ENCODE results near the gene BCAS1. TPM values are rescaled to one million over a fixed set of nuclear protein-coding genes. Genes with fewer than 3 reads are reported as not detected.

The BCAS1 gene
- total RNA-seq, 1 experiment from 2014 or later, result 1.2 TPM

DNA sequence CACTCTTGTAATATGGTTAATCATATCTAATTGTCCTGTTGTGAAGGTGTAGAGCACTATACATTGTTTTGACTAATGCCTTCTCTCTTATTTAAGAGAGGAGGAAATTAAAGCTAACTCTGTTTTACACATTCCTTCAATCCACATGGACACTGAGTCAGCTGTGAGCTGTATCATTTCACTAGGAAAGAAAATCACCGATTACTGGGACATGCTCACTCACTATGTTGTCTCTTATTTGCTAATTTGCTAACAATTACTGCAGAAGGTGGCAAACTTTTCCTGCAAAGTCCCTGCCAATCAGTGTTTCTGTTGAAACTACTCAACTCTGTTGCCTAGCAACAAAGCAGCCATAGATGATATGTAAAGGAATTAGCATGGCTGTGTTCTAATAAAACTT is 98.2 kb downstream of the BCAS1 start:
- Mint-ChIP-seq H3K27ac (ENCODE audit: unreplicated experiment) (no peak overlapping the region), H3K36me3 (ENCODE audit: insufficient read depth, unreplicated experiment) (no peaks in the 10 kb centered on the region), H3K27me3 (ENCODE audit: insufficient read depth, unreplicated experiment) (peaks cover 14% of the 10 kb centered on the region), H3K4me1 (ENCODE audit: low read depth, unreplicated experiment) (no peaks in the 10 kb centered on the region), H3K4me3 (ENCODE audit: unreplicated experiment) (no peak overlapping the region), H3K9me3 (ENCODE audit: unreplicated experiment) (peaks cover 10% of the 10 kb centered on the region)
- no peak for DNase-seq
- H3K36me3 ChIP-seq (ENCODE audit: control insufficient read depth, insufficient read depth, low read length), result no peaks in the 10 kb centered on the region
- TF ChIP-seq CTCF (IDR thresholded peaks at IDR 0.05; ENCODE audit: insufficient read depth in 1 of 2, low read depth in 1 of 2, low read length in 1 of 2, severe bottlenecking in 1 of 2, unreplicated experiment in 1 of 2), result no peak
- intact Hi-C loops (cut with micrococcal nuclease; ENCODE audit: unreplicated experiment), result no loop called here
- peaks cover 2% of the 10 kb centered on the region; the same call in 1 of the 2 replicates for H3K27me3 ChIP-seq (replicated peaks; ENCODE audit: control insufficient read depth, insufficient read depth, low read length)
- BruUV-seq (replicated peaks), result no TSS peak
- CTCF ChIA-PET, result no interaction called here
- H3K9me3 ChIP-seq, result no peaks in the 10 kb centered on the region
- no peak overlapping the region for H3K4me3 ChIP-seq (ENCODE audit: low read depth, low read length)
- H3K4me1 ChIP-seq, result no peaks in the 10 kb centered on the region
- POLR2A ChIA-PET, result no interaction called here

DNA sequence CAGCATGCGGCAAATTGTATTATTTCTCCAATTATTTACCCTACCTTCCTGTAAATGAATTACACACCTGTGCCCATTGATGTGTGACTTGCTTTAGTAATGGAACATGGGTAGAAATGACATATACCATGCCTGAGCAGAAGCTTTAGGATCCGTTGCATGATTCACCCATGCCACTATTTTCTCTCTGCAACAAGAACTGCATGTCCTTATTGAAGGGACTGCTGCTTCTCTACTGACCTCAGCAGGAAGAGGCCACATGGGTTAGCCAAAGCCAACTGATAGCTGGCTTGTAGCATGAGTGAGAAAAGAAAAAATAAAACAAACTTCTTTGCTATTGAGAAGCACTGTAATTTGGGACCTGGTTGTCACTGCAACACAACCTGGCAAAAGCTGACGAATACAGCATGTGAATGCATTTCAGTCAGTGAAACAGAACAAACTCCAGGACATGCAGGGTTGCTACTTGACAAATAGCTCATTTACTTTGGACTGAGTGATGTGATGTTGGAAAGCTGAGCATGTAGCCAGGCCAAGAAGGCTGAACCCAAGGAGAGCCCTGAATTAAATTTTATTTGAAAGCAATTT is 99.2 kb downstream of the BCAS1 start:
- no peaks in the 10 kb centered on the region for H3K9me3 ChIP-seq
- DNase-seq, result no peak
- H3K27ac Mint-ChIP-seq (ENCODE audit: unreplicated experiment), result no peak overlapping the region
- BruUV-seq (replicated peaks), result no TSS peak
- H3K27me3 ChIP-seq (replicated peaks; ENCODE audit: control insufficient read depth, insufficient read depth, low read length), result peaks cover 2% of the 10 kb centered on the region; the same call in 1 of the 2 replicates
- H3K27me3 Mint-ChIP-seq (ENCODE audit: insufficient read depth, unreplicated experiment), result peaks cover 16% of the 10 kb centered on the region
- ChIA-PET POLR2A (no interaction called here), CTCF (no interaction called here)
- no peaks in the 10 kb centered on the region for H3K4me1 ChIP-seq
- H3K4me3 ChIP-seq (ENCODE audit: low read depth, low read length), result no peak overlapping the region
- H3K36me3 Mint-ChIP-seq (ENCODE audit: insufficient read depth, unreplicated experiment), result no peaks in the 10 kb centered on the region
- peaks cover 10% of the 10 kb centered on the region for H3K9me3 Mint-ChIP-seq (ENCODE audit: unreplicated experiment)
- H3K4me3 Mint-ChIP-seq (ENCODE audit: unreplicated experiment), result no peak overlapping the region
- no peaks in the 10 kb centered on the region for H3K4me1 Mint-ChIP-seq (ENCODE audit: low read depth, unreplicated experiment)
- H3K36me3 ChIP-seq (ENCODE audit: control insufficient read depth, insufficient read depth, low read length), result no peaks in the 10 kb centered on the region
- intact Hi-C loops (cut with micrococcal nuclease; ENCODE audit: unreplicated experiment), result no loop called here
- no peak for TF ChIP-seq CTCF (IDR thresholded peaks at IDR 0.05; ENCODE audit: insufficient read depth in 1 of 2, low read depth in 1 of 2, low read length in 1 of 2, severe bottlenecking in 1 of 2, unreplicated experiment in 1 of 2)

DNA sequence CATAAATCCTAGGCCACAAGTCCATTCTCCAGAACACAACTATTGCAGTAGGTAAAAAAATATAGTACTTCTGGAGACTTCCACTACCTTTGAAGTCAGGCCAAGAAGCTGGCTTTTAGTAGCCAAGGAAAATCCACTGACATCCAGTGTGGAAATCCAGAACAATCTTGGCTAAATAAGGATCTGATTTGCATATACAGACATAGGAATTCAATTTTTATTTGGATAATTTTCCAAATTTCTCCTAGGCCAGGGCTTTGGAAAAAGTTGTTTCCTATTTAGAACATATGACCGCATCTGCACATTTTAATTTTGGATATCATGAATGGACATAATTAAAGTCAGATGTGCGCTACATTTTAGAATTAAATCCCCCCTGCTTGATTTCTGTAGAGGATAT is 100.2 kb downstream of the BCAS1 start:
- no peaks in the 10 kb centered on the region for H3K36me3 Mint-ChIP-seq (ENCODE audit: insufficient read depth, unreplicated experiment)
- intact Hi-C loops (cut with micrococcal nuclease; ENCODE audit: unreplicated experiment), result no loop called here
- H3K4me1 Mint-ChIP-seq (ENCODE audit: low read depth, unreplicated experiment), result no peaks in the 10 kb centered on the region
- CTCF ChIA-PET, result no interaction called here
- TF ChIP-seq CTCF (IDR thresholded peaks at IDR 0.05; ENCODE audit: insufficient read depth in 1 of 2, low read depth in 1 of 2, low read length in 1 of 2, severe bottlenecking in 1 of 2, unreplicated experiment in 1 of 2), result no peak
- no TSS peak for BruUV-seq (replicated peaks)
- Histone ChIP-seq H3K9me3 (no peaks in the 10 kb centered on the region), H3K4me1 (no peaks in the 10 kb centered on the region), H3K36me3 (ENCODE audit: control insufficient read depth, insufficient read depth, low read length) (no peaks in the 10 kb centered on the region), H3K27me3 (replicated peaks; ENCODE audit: control insufficient read depth, insufficient read depth, low read length) (peaks cover 2% of the 10 kb centered on the region; the same call in 1 of the 2 replicates), H3K4me3 (ENCODE audit: low read depth, low read length) (no peak overlapping the region)
- peaks cover 17% of the 10 kb centered on the region for H3K27me3 Mint-ChIP-seq (ENCODE audit: insufficient read depth, unreplicated experiment)
- peaks cover 10% of the 10 kb centered on the region for H3K9me3 Mint-ChIP-seq (ENCODE audit: unreplicated experiment)
- POLR2A ChIA-PET, result no interaction called here
- no peak for DNase-seq
- no peak overlapping the region for H3K27ac Mint-ChIP-seq (ENCODE audit: unreplicated experiment)
- no peak overlapping the region for H3K4me3 Mint-ChIP-seq (ENCODE audit: unreplicated experiment)
